Mammary epithelial cell (primary cell): ENCODE measurements around the gene CES1.

Experiments used
- CTCF ChIP-seq, 2 donors: IDR thresholded peaks in 1 of 2; conservative IDR thresholded peaks in 1 of 2; 2 replicates each; pipeline ENCODE4 v1.5.1; 2011 to 2012; ENCODE audit warnings: inconsistent platforms in 2 of 2, low read length in 2 of 2, mild to moderate bottlenecking in 2 of 2, control low read depth in 1 of 2, low read depth in 1 of 2; ENCODE audit not compliant: insufficient read depth in 1 of 2; ENCODE audit errors: extremely low read depth in 1 of 2
- EZH2 ChIP-seq: IDR thresholded peaks from 2 replicates; pipeline ENCODE4 v1.6.1; 2012; ENCODE audit warnings: low read length, inconsistent platforms, borderline replicate concordance

GRCh38 chr16:55830658-55831294, 2.1 kb downstream of the CES1 start:
- TF ChIP-seq CTCF (conservative IDR thresholded peaks at IDR 0.05 in 1 of 2, IDR thresholded peaks at IDR 0.05 in 1 of 2; ENCODE audit: extremely low read depth in 1 of 2, insufficient read depth in 1 of 2, low read depth in 1 of 2, low read length in 2 of 2) (no peak), EZH2 (no peak)
